Activated T-cell treated with anti-CD3 and anti-CD28 coated beads, Interleukin-2, amount 50 U/mL, for 4 hours (primary cell): ENCODE measurements around the gene SPOCK1. TPM values are rescaled to one million over a fixed set of nuclear protein-coding genes. Genes with fewer than 3 reads are reported as not detected.

Experiments
- ATAC-seq, 2 donors: fragments of 200-7000 bp; cut with Tn5 transposase; one replicate each; pipeline ENCODE4 v1.10.0; 2021
- DNase-seq: peaks from one replicate; pipeline ENCODE4 v3.0.0-alpha.2; 2020
- H3K27me3 Mint-ChIP-seq: one replicate; pipeline ENCODE4 v1.8.0; 2021; ENCODE audit warnings: low read depth, mixed read lengths
- H3K36me3 Mint-ChIP-seq: one replicate; pipeline ENCODE4 v1.8.0; 2022; ENCODE audit warnings: mixed read lengths; ENCODE audit not compliant: insufficient read depth
- H3K4me1 Mint-ChIP-seq: one replicate; pipeline ENCODE4 v1.8.0; 2021; ENCODE audit warnings: low read depth, mixed read lengths
- H3K4me3 Mint-ChIP-seq: one replicate; pipeline ENCODE4 v1.8.0; 2021; ENCODE audit warnings: mild to moderate bottlenecking, moderate library complexity, mixed read lengths
- H3K9me3 Mint-ChIP-seq: one replicate; pipeline ENCODE4 v1.8.0; 2021; ENCODE audit warnings: mixed read lengths
- total RNA-seq, 3 donors: library from RNA; stranded (reverse); gene quantifications; one replicate each; pipeline ENCODE4 v1.2.1, GENCODE V29; 2021

SPOCK1 gene
- total RNA-seq, 3 donors from 2014 or later, result not detected

DNA sequence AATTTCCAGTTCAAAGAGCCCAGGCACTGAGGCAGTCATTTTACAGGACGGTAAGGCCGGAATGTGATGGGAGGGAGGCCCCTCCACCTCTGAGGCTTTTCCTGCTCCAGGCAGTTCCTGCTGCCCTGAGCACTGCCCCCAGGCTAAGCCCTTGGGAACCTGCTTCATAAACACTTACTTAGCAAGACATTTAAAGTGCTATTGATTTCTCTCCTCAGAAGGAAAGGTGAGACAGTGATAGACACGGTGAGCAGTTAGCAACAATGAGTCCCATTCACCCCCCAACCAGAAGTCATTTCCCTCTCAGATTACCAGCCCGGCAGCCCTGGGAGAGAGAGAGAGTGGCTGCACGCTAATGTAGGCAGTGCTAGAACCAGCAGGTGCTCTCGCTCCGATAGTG, 462.5 kb downstream of the SPOCK1 start:
- Mint-ChIP-seq H3K27me3 (no peaks in the 10 kb centered on the region), H3K4me1 (no peaks in the 10 kb centered on the region), H3K36me3 (no peaks in the 10 kb centered on the region), H3K4me3 (no peak overlapping the region), H3K9me3 (no peaks in the 10 kb centered on the region)
- ATAC-seq, result no peak
- no peak for DNase-seq

DNA sequence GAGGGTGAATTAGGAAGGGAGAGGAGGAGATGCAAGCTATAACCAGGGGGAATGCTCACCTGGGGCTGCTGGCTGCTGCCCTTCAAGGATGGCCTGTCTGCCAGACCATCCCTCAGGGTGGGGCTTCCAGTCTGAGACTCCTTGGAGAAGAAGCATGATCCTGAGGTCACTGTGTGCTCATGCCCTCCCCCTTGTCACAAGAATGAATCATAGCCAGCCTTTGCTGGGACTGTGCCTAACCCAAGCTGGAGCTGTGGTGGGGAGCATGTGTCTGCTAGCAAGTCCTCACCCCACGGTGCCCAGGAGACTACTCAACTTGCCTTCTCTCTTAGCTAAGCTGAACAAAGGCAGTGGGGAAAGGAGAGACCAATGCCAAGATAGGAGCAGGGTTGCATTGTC, 463.6 kb downstream of the SPOCK1 start:
- ATAC-seq (no peak), DNase-seq (no peak)
- no peaks in the 10 kb centered on the region for H3K4me1 Mint-ChIP-seq
- no peaks in the 10 kb centered on the region for H3K36me3 Mint-ChIP-seq
- H3K9me3 Mint-ChIP-seq, result no peaks in the 10 kb centered on the region
- no peak overlapping the region for H3K4me3 Mint-ChIP-seq
- no peaks in the 10 kb centered on the region for H3K27me3 Mint-ChIP-seq

DNA sequence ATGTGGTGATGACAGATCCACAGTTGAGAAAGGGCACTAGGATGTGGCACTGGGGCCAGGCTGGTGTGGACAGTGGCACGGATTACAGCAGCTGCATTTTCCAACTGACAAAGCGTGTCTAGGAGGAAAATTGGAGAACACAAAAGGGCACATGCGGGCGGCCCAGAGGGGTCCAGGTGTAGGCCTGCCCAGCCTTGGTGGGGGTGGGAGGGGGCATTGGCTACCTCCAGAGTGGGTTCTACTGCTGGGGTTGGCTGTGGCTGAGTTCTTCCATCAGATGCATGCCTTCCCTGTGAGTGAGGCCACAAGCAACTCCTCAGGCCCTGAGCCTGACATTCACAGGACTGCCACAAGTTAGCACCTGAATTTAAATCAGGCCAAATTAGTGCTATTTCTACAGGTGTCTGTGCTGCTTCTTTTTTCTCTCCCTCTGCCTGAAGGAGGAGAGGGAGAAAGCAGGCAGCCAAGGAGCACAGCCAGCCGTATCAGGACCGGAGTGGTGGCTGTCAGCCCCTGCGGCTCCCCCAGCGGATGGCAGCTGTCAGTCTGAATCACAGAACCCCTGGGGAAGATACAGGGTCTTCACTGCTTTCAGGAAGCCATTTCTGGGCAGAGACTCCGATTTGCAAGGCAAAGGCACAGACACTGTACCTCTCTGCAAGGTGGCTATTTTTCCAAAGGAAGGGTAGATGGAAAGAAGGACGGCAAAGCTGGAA, 464.2 kb downstream of the SPOCK1 start:
- DNase-seq (no peak), ATAC-seq (no peak)
- H3K9me3 Mint-ChIP-seq, result no peaks in the 10 kb centered on the region
- H3K36me3 Mint-ChIP-seq, result no peaks in the 10 kb centered on the region
- H3K4me1 Mint-ChIP-seq, result no peaks in the 10 kb centered on the region
- H3K27me3 Mint-ChIP-seq, result no peaks in the 10 kb centered on the region
- no peak overlapping the region for H3K4me3 Mint-ChIP-seq

DNA sequence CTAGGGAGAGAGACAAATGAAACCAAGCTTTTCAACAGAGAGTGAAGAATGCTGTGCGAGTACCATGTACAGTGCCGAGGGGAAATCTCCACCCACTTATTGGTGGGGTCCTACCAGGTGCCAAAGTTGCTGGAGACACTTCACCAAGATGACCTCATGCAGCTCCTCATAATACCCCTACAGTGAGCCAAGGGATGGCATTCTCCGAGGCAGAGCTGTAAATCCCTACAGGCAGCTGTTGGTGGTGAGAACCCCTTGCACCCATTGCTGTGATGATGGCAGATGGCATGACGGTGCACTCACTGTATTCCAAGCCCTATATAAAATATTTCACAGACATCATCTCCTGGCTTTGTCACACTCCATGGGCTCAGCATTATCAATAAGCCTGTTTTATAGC, 464.9 kb downstream of the SPOCK1 start:
- ATAC-seq (no peak), DNase-seq (no peak)
- Mint-ChIP-seq H3K27me3 (no peaks in the 10 kb centered on the region), H3K36me3 (no peaks in the 10 kb centered on the region), H3K4me3 (no peak overlapping the region), H3K9me3 (no peaks in the 10 kb centered on the region), H3K4me1 (no peaks in the 10 kb centered on the region)

DNA sequence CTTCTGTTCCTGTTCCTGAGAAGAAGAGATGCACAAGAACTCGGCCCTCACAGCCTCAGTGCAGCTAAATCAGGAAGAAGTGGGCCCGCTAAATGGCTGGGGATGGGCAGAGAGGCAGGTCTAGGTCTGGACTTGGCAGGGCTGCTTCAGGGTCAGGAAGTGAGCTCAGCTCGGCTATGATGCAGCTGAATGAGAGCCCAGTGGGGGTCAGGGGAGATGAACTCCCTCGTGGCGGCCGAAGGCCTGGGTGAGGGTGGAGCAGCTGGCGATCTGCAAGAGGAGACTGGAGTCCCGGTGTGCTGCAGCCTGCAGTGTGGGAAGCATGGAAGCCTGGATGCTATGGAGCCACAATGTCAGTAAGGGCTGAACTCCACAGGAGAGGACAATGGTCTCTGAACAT, 466.2 kb downstream of the SPOCK1 start:
- no peaks in the 10 kb centered on the region for H3K36me3 Mint-ChIP-seq
- DNase-seq (no peak), ATAC-seq (no peak)
- no peaks in the 10 kb centered on the region for H3K27me3 Mint-ChIP-seq
- no peaks in the 10 kb centered on the region for H3K9me3 Mint-ChIP-seq
- no peaks in the 10 kb centered on the region for H3K4me1 Mint-ChIP-seq
- H3K4me3 Mint-ChIP-seq, result no peak overlapping the region

DNA sequence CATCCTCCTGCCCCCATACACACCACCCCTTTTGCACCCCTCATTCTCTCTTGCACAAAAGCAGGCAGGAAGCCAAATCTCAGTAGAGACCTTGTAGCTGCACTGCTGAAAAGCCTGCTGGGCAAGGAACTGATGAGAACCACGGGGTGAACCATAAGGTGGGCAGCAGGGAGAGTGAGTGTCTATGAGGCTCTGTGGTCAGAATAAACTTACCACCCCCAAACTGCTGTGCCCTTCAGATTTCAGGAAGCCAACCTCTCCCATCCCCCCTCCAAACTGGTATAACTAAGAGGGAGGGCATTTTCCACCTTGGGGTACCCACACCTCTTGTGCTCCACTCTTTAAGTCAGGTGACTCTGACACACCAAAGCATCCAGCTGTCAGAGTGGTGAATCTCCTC, 471.4 kb downstream of the SPOCK1 start:
- ATAC-seq, result no peak
- H3K36me3 Mint-ChIP-seq, result no peaks in the 10 kb centered on the region
- H3K4me1 Mint-ChIP-seq, result peaks cover 1% of the 10 kb centered on the region
- no peaks in the 10 kb centered on the region for H3K9me3 Mint-ChIP-seq
- DNase-seq, result no peak
- H3K4me3 Mint-ChIP-seq, result no peak overlapping the region
- H3K27me3 Mint-ChIP-seq, result no peaks in the 10 kb centered on the region

DNA sequence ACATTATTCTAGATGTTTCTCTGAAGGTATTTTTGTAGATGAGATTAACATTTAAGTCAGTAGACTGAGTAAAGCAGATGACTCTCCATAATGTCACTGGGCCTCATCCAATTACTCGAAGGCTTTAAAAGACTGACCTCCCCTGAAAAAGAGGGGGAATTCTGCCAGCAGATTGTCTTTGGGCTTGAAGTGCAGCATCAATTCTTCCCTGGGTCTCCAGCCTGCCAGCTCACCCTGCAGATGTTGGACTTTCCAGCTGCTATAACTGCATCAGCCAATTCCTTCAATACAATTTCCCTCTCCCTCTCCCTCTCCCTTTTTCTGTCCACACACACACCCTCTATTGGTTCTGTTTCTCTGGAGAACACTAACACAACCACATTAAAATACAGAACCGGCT, 472.8 kb downstream of the SPOCK1 start:
- no peak overlapping the region for H3K4me3 Mint-ChIP-seq
- peaks cover 3% of the 10 kb centered on the region for H3K4me1 Mint-ChIP-seq
- ATAC-seq (no peak), DNase-seq (no peak)
- no peaks in the 10 kb centered on the region for H3K9me3 Mint-ChIP-seq
- H3K36me3 Mint-ChIP-seq, result no peaks in the 10 kb centered on the region
- no peaks in the 10 kb centered on the region for H3K27me3 Mint-ChIP-seq

DNA sequence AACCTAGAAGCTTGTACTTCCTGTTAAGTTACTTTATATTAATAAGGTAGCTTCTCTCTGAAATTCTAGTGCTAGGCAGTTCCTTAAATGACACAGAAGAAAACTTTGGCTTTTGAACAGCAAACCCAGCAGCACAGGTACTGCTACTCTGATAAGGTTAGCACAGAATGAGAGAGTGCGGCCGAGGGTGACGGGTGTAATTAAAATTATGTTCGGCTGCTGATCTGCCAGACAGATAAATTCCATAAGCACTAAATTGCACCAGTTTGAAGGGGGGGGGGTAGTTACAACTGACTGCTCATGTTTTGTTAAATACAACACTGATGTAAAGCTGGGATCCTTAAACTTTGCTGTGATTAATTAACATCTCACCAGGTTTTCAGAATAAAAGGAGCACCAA, 475.1 kb downstream of the SPOCK1 start:
- ATAC-seq (no peak), DNase-seq (no peak)
- Mint-ChIP-seq H3K36me3 (no peaks in the 10 kb centered on the region), H3K9me3 (no peaks in the 10 kb centered on the region), H3K4me1 (peaks cover 3% of the 10 kb centered on the region), H3K27me3 (no peaks in the 10 kb centered on the region), H3K4me3 (no peak overlapping the region)

DNA sequence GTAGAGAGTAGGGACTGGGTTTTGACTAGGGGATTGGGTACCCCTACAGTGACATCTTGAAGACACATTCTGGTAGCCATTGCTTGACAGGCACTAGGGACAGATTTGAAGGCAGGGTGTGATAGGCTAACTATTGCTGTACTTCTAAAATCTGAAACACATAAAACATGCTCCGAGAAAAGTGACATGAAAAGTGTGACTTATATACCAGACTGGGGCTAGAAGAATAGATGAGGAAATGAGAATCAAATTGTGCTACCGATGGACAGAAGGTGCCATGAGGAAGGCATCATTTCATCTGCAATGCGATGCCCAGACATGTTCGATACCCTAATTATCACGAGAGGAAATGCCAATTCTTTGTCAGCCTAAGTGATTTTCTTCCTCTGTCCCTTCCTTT, 475.8 kb downstream of the SPOCK1 start:
- Mint-ChIP-seq H3K4me3 (no peak overlapping the region), H3K4me1 (peaks cover 3% of the 10 kb centered on the region), H3K36me3 (no peaks in the 10 kb centered on the region), H3K9me3 (no peaks in the 10 kb centered on the region), H3K27me3 (no peaks in the 10 kb centered on the region)
- DNase-seq, result no peak
- ATAC-seq, result no peak

DNA sequence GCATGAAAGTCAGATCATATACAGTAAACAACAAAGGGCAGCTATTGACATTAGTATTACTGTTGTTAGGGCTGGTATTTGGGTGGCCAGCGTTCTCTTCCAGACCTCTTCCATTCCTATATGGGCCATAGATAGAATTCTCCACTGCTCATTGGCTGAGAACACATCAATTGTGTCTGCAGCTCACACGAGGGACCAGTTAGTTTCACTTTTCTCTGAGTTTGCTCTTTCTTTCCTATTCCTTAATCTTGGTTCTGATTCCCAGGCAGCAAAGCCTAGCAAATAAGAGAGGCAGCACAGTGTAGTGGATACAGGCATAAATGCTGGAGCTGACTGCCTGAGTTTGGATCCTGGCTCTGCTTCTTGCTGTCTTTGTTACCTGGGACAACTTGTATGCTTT, 476.4 kb downstream of the SPOCK1 start:
- Mint-ChIP-seq H3K36me3 (no peaks in the 10 kb centered on the region), H3K9me3 (no peaks in the 10 kb centered on the region), H3K4me3 (no peak overlapping the region), H3K4me1 (peaks cover 3% of the 10 kb centered on the region), H3K27me3 (no peaks in the 10 kb centered on the region)
- no peak for ATAC-seq
- no peak for DNase-seq

DNA sequence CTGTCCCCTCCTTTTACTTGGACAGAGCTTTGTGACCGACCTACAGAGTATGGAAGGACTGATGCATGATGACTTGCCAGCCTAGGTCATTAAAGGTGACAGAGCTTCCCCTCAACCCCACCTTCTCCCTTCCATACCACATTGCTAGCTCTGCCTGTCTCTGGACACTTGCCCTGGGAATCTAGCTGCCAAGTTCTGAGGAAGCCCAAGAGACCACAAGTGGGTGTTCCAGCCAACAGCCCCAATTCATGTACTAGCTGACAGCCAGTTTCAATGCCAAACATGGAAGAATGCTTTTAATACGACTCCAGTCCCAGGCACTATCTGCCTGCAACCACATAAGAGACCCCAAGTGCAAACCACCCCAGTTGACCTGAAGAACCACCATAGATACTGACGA, 477.1 kb downstream of the SPOCK1 start:
- ATAC-seq, result no peak
- H3K4me3 Mint-ChIP-seq, result no peak overlapping the region
- H3K9me3 Mint-ChIP-seq, result no peaks in the 10 kb centered on the region
- no peaks in the 10 kb centered on the region for H3K27me3 Mint-ChIP-seq
- no peak for DNase-seq
- peaks cover 3% of the 10 kb centered on the region for H3K4me1 Mint-ChIP-seq
- H3K36me3 Mint-ChIP-seq, result no peaks in the 10 kb centered on the region

DNA sequence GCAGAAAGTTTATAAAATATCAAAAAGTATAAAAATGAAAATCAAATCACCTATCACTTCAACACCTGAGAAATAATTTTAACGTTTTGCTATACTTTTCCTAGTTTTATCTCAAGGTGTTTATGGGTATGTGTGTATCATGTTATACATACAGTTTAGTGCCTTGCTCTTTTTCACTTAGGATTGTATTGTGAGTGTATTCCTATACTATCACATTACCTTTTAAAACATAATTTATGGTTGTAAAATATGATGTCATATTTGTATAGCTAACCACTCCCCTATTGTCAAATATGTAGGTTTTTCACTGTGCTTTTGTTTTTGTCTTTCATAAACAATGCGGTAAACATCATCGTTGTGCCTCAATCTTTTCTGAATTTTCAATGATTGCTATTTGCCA, 479.9 kb downstream of the SPOCK1 start:
- peaks cover 3% of the 10 kb centered on the region for H3K4me1 Mint-ChIP-seq
- no peaks in the 10 kb centered on the region for H3K9me3 Mint-ChIP-seq
- ATAC-seq (no peak), DNase-seq (no peak)
- H3K36me3 Mint-ChIP-seq, result no peaks in the 10 kb centered on the region
- H3K4me3 Mint-ChIP-seq, result no peak overlapping the region
- no peaks in the 10 kb centered on the region for H3K27me3 Mint-ChIP-seq

DNA sequence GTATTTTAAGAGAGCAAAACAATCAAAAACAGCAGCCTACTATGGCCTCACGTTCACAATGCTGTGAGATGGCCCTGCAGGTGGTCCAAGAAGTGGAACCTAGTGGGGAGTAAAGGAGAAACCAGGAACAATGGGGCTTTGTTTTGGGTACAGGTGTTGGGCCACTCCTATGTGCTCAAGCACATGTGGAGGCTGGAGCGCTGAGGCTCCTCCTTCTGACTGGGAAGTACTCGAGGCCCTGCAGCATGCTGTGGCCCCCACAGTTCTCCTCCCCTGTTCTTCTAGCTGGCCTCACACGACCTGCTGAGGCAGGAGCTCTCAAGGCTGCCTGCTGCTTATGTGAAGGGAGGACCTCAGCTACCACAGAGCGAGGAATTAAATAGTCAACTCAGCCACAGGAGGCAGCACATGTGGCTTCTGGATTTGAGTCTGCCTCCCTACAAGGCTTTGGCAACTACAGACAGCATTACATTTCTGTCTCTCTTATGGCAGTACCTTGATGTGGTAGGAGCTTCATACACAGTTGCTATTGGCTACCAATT, 482.3 kb downstream of the SPOCK1 start:
- Mint-ChIP-seq H3K36me3 (no peaks in the 10 kb centered on the region), H3K4me1 (no peaks in the 10 kb centered on the region), H3K4me3 (no peak overlapping the region), H3K27me3 (no peaks in the 10 kb centered on the region), H3K9me3 (no peaks in the 10 kb centered on the region)
- ATAC-seq (no peak), DNase-seq (no peak)

DNA sequence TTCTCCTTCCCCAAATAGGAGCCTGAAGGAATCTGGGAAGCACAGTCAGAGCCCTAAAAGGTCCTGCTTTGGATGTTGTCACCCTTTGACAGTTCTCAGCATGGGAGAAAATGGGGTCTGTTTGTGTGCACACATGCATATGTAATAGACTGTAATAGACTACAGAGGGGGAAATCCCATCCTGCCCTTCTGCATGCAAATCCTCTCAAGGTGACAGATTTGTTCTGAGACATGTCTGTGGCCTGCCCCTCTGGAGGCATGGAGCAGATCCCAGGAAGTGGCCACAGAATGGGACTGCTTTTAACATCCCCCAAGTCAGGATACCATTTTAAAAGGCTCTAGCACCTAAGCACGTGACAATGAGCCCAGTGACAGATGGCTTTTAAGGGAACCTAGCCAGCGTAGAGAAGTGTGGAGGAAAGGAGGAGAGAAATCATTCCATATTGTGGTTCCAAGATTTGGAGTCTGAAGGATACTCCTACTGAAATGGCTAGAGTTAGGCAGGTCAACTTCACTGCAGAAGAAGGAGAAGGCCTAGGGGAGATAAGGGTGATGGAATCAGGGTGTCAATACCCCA, 483.5 kb downstream of the SPOCK1 start:
- H3K4me3 Mint-ChIP-seq, result no peak overlapping the region
- ATAC-seq (no peak), DNase-seq (no peak)
- no peaks in the 10 kb centered on the region for H3K9me3 Mint-ChIP-seq
- H3K36me3 Mint-ChIP-seq, result no peaks in the 10 kb centered on the region
- H3K27me3 Mint-ChIP-seq, result no peaks in the 10 kb centered on the region
- H3K4me1 Mint-ChIP-seq, result no peaks in the 10 kb centered on the region

DNA sequence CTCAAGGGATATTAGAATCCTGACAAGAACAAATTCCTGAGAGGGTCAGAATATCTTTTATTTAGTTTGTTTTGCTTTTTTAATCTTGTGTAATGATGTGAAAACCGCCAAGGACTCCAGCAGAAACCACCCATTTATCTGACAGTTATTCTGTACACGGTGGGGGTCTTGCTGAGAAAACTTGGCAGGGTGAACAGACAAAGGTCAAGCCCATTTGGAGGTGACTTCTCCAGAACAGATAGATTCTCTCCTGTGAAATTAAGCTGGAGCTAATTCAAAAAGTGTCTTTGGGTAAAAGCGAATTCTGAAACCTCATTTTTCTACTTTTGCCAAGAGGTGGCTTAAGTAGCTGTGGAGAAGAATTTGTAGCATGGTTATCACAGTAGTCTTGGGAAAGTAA, 484.4 kb downstream of the SPOCK1 start:
- H3K9me3 Mint-ChIP-seq, result no peaks in the 10 kb centered on the region
- no peak overlapping the region for H3K4me3 Mint-ChIP-seq
- H3K27me3 Mint-ChIP-seq, result no peaks in the 10 kb centered on the region
- DNase-seq (no peak), ATAC-seq (no peak)
- H3K36me3 Mint-ChIP-seq, result no peaks in the 10 kb centered on the region
- H3K4me1 Mint-ChIP-seq, result no peaks in the 10 kb centered on the region
